Caco-2 (cell line): ENCODE data around the gene ADD1. TPM values are rescaled to one million over a fixed set of nuclear protein-coding genes. Genes with fewer than 3 reads are reported as not detected.

Experiments used
- BruUV-seq: library from RNA; stranded (reverse); fragments of 400-500 nt; replicated peaks from 2 replicates; lab custom pipeline; 2021; lab: Mats Ljungman, UMichigan
- CTCF ChIA-PET: fragments of 300-600 bp; sonication (Branson Sonifier 250); formaldehyde crosslinking; loops from one replicate; lab custom pipeline; 2022; ENCODE audit warnings: antibody characterized with exemption; lab: Charles Lee
- POLR2A ChIA-PET: fragments of 300-600 bp; sonication (Branson Sonifier 250); formaldehyde crosslinking; loops from one replicate; lab custom pipeline; 2022; ENCODE audit warnings: antibody characterized with exemption; lab: Charles Lee
- DNase-seq, 2 experiments: peaks; one replicate each; pipeline versions ENCODE4 v3.0.0 to v3.0.0-alpha.2; 2020 to 2022
- H3K27me3 ChIP-seq: replicated peaks from 2 replicates; pipeline ENCODE4 v1.6.0; 2011; ENCODE audit warnings: low read length; ENCODE audit not compliant: control insufficient read depth, insufficient read depth
- H3K36me3 ChIP-seq: 2 replicates; pipeline ENCODE4 v1.5.1; 2011; ENCODE audit warnings: low read length; ENCODE audit not compliant: control insufficient read depth, insufficient read depth
- H3K4me1 ChIP-seq: fragments of 250-450 bp; sonication (Bioruptor Pico); 2 replicates; pipeline ENCODE4 v1.5.1; 2020; ENCODE audit warnings: mild to moderate bottlenecking
- H3K4me3 ChIP-seq: 2 replicates; pipeline ENCODE4 v1.5.1; 2011; ENCODE audit warnings: low read depth, mild to moderate bottlenecking, control low read depth, low read length
- H3K9me3 ChIP-seq: fragments of 250-450 bp; sonication (Bioruptor Pico); 2 replicates; pipeline ENCODE4 v1.5.1; 2020; ENCODE audit warnings: mild to moderate bottlenecking, moderate library complexity
- H3K27ac Mint-ChIP-seq: one replicate; pipeline ENCODE4 v1.8.0; 2022; ENCODE audit warnings: mixed read lengths; ENCODE audit not compliant: unreplicated experiment
- H3K27me3 Mint-ChIP-seq: one replicate; pipeline ENCODE4 v1.8.0; 2022; ENCODE audit warnings: mixed read lengths; ENCODE audit not compliant: insufficient read depth, unreplicated experiment
- H3K36me3 Mint-ChIP-seq: one replicate; pipeline ENCODE4 v1.8.0; 2022; ENCODE audit warnings: mild to moderate bottlenecking, mixed read lengths; ENCODE audit not compliant: insufficient read depth, unreplicated experiment
- H3K4me1 Mint-ChIP-seq: one replicate; pipeline ENCODE4 v1.8.0; 2022; ENCODE audit warnings: low read depth, mixed read lengths; ENCODE audit not compliant: unreplicated experiment
- H3K4me3 Mint-ChIP-seq: one replicate; pipeline ENCODE4 v1.8.0; 2022; ENCODE audit warnings: mild to moderate bottlenecking, moderate library complexity, mixed read lengths; ENCODE audit not compliant: unreplicated experiment
- H3K9me3 Mint-ChIP-seq: one replicate; pipeline ENCODE4 v1.8.0; 2022; ENCODE audit warnings: mixed read lengths; ENCODE audit not compliant: unreplicated experiment
- intact Hi-C: fragments of 100-400 bp; cut with micrococcal nuclease; formaldehyde crosslinking; loops from one replicate; pipeline ENCODE4 v1.10.0; 2022; ENCODE audit not compliant: unreplicated experiment
- total RNA-seq: library from RNA; stranded (reverse); gene quantifications from 2 replicates; pipeline ENCODE4 v1.2.3, GENCODE V29; 2022
- TF ChIP-seq, protein P1 (sequence below), 2 experiments: fragments of 200-600 bp in 1 of 2; IDR thresholded peaks; 1 replicate in 1 of 2; 2 replicates in 1 of 2; pipeline versions ENCODE4 v1.5.1 to v1.8.0; 2011 to 2022; ENCODE audit warnings: antibody characterized with exemption in 1 of 2, control low read depth in 1 of 2, inconsistent platforms in 1 of 2, low read depth in 1 of 2, low read length in 1 of 2, mild to moderate bottlenecking in 1 of 2, moderate library complexity in 1 of 2; ENCODE audit not compliant: insufficient read depth in 1 of 2, severe bottlenecking in 1 of 2, unreplicated experiment in 1 of 2

ADD1 gene
- total RNA-seq, 1 experiment from 2014 or later = 242 TPM

DNA sequence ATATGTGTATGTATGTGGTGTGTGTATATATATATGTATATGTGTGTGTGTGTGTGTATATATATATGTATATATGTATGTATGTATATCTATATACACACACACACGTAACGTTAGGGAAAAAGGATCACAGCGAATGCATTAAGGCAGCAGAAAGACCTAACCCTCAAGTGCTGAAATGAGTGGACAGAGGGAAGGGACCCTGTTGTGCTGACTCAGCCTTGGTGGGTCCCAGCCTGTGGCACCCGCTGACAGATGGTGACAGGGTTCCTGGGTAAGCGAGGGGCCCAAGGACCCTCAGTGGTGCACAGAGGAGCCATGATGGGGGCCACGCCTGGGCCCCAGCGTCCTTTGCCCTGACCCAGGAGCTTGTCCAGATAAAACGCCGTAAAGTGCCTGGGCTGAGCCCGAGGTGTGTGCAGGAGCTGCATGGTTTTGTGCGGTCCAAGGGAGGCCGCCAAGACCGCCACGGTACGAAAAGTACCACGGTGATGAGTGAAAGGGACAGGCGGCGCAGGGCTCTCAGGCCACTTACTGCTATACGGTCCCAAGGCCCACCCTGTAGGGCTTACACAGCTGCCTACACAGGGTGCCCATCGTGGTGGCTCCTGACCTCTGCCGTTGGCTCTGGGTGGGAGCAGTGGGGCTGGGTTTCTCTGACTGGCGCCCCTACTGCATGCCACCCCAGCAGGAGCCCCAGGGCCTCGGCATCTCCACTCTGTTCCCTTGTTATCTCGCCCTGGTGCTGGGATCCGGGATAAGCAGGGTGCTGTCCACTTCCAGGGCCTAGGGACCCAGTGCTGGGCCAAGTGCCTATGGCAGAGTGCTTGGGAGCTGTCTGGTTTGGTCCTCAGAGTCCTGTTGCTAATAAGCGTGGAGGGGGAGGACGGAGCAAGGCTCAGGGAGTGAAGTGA lies 40.8 kb upstream of the ADD1 start:
- H3K27me3 ChIP-seq = no peaks in the 10 kb centered on the region
- Mint-ChIP-seq H3K36me3 (no peaks in the 10 kb centered on the region), H3K4me1 (no peaks in the 10 kb centered on the region), H3K27ac (no peak overlapping the region), H3K27me3 (no peaks in the 10 kb centered on the region), H3K4me3 (no peak overlapping the region), H3K9me3 (no peaks in the 10 kb centered on the region)
- no peaks in the 10 kb centered on the region for H3K36me3 ChIP-seq
- intact Hi-C loops = no loop called here
- CTCF ChIA-PET = no interaction called here
- H3K9me3 ChIP-seq = no peaks in the 10 kb centered on the region
- BruUV-seq = no TSS peak
- 0 out of 2 replicates have a peak, but pooled peaks cover 3% of the 10 kb centered on the region for H3K4me1 ChIP-seq
- TF ChIP-seq, protein P1, sequence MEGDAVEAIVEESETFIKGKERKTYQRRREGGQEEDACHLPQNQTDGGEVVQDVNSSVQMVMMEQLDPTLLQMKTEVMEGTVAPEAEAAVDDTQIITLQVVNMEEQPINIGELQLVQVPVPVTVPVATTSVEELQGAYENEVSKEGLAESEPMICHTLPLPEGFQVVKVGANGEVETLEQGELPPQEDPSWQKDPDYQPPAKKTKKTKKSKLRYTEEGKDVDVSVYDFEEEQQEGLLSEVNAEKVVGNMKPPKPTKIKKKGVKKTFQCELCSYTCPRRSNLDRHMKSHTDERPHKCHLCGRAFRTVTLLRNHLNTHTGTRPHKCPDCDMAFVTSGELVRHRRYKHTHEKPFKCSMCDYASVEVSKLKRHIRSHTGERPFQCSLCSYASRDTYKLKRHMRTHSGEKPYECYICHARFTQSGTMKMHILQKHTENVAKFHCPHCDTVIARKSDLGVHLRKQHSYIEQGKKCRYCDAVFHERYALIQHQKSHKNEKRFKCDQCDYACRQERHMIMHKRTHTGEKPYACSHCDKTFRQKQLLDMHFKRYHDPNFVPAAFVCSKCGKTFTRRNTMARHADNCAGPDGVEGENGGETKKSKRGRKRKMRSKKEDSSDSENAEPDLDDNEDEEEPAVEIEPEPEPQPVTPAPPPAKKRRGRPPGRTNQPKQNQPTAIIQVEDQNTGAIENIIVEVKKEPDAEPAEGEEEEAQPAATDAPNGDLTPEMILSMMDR (IDR thresholded peaks at IDR 0.05; ENCODE audit: insufficient read depth in 1 of 2, low read depth in 1 of 2, low read length in 1 of 2, severe bottlenecking in 1 of 2, unreplicated experiment in 1 of 2) = no peak
- POLR2A ChIA-PET = no interaction called here
- no peak overlapping the region for H3K4me3 ChIP-seq
- no peak for DNase-seq

- Histone ChIP-seq H3K4me3 (no peak overlapping the region), H3K36me3 (no peaks in the 10 kb centered on the region), H3K4me1 (0 out of 2 replicates have a peak, but pooled peaks cover 3% of the 10 kb centered on the region), H3K27me3 (no peaks in the 10 kb centered on the region), H3K9me3 (no peaks in the 10 kb centered on the region)
- Mint-ChIP-seq H3K4me3 (no peak overlapping the region), H3K27me3 (no peaks in the 10 kb centered on the region), H3K36me3 (no peaks in the 10 kb centered on the region), H3K4me1 (no peaks in the 10 kb centered on the region), H3K9me3 (no peaks in the 10 kb centered on the region), H3K27ac (no peak overlapping the region)
- DNase-seq = no peak
- ChIA-PET CTCF (no interaction called here), POLR2A (no interaction called here)
- no TSS peak for BruUV-seq
- TF ChIP-seq, protein P1 (IDR thresholded peaks at IDR 0.05; ENCODE audit: insufficient read depth in 1 of 2, low read depth in 1 of 2, low read length in 1 of 2, severe bottlenecking in 1 of 2, unreplicated experiment in 1 of 2) = no peak
- intact Hi-C loops = no loop called here
These were observed 39.8 kb upstream of the ADD1 start for GRCh38 chr4:2803624-2804448.

GRCh38 chr4:2804449-2804972 lies 39.1 kb upstream of the ADD1 start:
- POLR2A ChIA-PET = no interaction called here
- 0 out of 2 replicates have a peak, but pooled peaks cover 3% of the 10 kb centered on the region for H3K4me1 ChIP-seq
- intact Hi-C loops = no loop called here

More at GRCh38 chr4:2804449-2804972, 39.1 kb upstream of the ADD1 start:
- TF ChIP-seq, protein P1 (IDR thresholded peaks at IDR 0.05; ENCODE audit: insufficient read depth in 1 of 2, low read depth in 1 of 2, low read length in 1 of 2, severe bottlenecking in 1 of 2, unreplicated experiment in 1 of 2) = no peak
- Histone ChIP-seq H3K9me3 (no peaks in the 10 kb centered on the region), H3K27me3 (no peaks in the 10 kb centered on the region), H3K4me3 (no peak overlapping the region), H3K36me3 (no peaks in the 10 kb centered on the region)
- no peak overlapping the region for H3K4me3 Mint-ChIP-seq
- DNase-seq = no peak
- H3K36me3 Mint-ChIP-seq = no peaks in the 10 kb centered on the region
- H3K27me3 Mint-ChIP-seq = no peaks in the 10 kb centered on the region
- H3K27ac Mint-ChIP-seq = no peak overlapping the region
- H3K4me1 Mint-ChIP-seq = no peaks in the 10 kb centered on the region
- H3K9me3 Mint-ChIP-seq = no peaks in the 10 kb centered on the region
- BruUV-seq = no TSS peak
- CTCF ChIA-PET = no interaction called here
